ENCODE results near the gene ERCC6.

The ERCC6 gene

GRCh38 chr10:49549640-49550346, 10.9 kb upstream of the ERCC6 start:
- in situ Hi-C loops (cut with MboI; ENCODE audit: low sequenced_read_pairs) = no loop called here

GRCh38 chr10:49543604-49544003, 4.7 kb upstream of the ERCC6 start:
- in situ Hi-C loops (cut with MboI; ENCODE audit: low sequenced_read_pairs) = no loop called here

GRCh38 chr10:49542353-49542752, 3.4 kb upstream of the ERCC6 start:
- in situ Hi-C loops (cut with MboI; ENCODE audit: low sequenced_read_pairs) = no loop called here

DNA sequence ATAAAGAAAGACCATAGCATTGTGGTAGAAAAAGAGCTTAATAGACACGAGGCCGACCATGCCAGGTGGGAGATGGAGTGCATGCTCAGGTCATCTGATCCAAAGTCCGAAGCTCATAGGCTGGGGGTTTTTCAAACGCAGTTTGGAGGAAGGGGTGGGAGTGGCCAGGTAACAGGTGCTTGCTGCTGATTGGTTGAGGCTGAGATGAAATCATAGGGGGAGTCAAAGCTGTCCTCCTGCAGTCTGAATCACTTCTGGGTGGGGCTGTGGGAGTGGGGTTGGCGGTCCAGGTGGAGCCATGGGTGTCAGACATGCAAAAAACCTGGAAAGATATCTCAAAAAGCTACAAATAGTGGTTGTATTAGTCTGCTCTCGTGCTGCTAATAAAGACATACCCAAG, 2.8 kb upstream of the ERCC6 start:
- in situ Hi-C loops (cut with MboI; ENCODE audit: low sequenced_read_pairs) = no loop called here

DNA sequence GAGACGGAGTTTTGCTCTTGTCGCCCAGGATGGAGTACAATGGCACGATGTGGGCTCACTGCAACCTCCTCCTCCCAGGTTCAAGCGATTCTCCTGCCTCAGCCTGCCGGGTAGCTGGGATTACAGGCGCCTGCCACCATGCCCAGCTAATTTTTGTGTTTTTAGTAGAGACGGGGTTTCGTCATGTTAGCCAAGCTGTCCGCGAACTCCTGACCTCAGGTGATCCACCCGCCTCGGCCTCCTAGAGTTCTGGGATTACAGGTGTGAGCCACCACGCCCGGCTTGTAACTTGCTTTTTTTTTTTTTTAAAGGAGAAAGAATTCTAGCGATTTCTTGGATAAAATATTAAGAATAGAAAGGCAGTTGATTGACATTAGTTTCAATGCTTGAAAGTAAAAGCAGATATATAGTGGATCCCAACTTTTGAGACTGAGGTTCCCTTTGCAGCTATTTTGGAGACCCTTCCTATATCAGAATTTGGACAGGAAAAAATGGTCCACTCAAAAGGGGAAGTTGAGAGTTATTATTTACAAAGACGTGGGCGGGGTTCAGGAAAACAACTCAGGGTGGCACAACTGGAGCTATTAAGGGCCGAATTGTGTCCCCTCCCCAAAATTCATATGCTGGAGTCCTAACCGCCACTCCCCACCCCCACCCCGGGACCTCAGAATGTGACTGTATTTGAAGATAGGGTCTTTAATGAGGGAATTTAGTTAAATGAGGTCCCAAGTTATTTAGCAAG, 1.3 kb upstream of the ERCC6 start:
- in situ Hi-C loops (cut with MboI; ENCODE audit: low sequenced_read_pairs) = no loop called here

- in situ Hi-C loops (cut with MboI; ENCODE audit: low sequenced_read_pairs) = no loop called here
Measured at GRCh38 chr10:49539320-49539885, 482 bp upstream of the ERCC6 start.

DNA sequence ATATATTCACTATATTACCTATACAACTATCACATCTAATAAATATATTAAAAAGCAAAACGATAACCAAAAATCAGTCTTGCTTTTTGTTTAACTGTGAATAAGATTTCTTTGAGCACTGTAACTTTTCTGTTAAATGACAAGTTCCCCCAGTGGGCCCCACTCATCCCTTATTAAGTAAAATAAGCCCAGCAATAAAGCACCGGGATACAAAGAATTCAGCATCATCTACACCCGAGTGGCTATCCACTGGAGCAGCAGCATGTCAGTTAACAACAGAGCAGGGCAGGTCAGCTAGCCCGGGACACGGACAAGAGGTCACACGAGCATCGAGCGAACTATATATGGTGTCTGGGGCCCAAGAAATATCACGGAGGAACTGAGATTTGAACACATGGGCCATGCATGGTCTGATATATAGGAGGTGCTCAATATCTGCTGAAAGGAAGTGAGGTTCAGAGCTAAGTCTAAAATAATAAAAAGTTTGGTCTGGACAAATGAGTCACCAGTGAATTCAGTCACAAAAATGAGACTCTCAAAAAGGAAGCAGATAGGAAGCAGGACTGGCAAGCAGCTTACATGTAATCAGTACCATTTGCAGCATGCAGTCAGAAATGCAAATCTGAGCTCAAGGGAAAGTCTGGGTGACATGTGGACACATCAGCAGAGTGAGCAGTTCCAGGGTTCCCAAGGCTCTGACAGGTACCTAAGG, 4.1 kb downstream of the ERCC6 start:
- in situ Hi-C loops (cut with MboI; ENCODE audit: low sequenced_read_pairs) = no loop called here

DNA sequence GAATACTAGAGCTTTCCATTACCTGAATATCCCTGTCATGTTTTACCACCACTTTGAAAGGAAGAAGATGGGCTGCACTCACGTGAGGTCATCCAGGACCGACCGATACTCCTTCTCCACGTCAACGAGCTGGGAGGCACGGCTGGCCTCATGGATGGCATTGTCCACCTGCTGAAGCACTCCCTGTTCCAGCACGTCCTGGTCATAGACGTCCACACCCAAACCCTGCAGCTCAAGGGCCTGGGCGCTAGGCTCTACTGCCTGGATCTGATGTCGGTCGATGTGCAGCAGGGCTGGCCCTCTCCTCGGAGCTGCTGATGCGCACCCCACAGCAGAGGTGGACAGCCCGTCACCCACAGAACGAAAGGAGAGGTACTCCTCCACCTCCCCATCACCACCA, 6.5 kb downstream of the ERCC6 start:
- in situ Hi-C loops (cut with MboI; ENCODE audit: low sequenced_read_pairs) = no loop called here

GRCh38 chr10:49528977-49529506, 9.9 kb downstream of the ERCC6 start:
- in situ Hi-C loops (cut with MboI; ENCODE audit: low sequenced_read_pairs) = no loop called here

- in situ Hi-C loops (cut with MboI; ENCODE audit: low sequenced_read_pairs) = no loop called here
Measured at GRCh38 chr10:49527850-49528249, 11.1 kb downstream of the ERCC6 start.

GRCh38 chr10:49527061-49527460, 11.9 kb downstream of the ERCC6 start:
- in situ Hi-C loops (cut with MboI; ENCODE audit: low sequenced_read_pairs) = no loop called here

DNA sequence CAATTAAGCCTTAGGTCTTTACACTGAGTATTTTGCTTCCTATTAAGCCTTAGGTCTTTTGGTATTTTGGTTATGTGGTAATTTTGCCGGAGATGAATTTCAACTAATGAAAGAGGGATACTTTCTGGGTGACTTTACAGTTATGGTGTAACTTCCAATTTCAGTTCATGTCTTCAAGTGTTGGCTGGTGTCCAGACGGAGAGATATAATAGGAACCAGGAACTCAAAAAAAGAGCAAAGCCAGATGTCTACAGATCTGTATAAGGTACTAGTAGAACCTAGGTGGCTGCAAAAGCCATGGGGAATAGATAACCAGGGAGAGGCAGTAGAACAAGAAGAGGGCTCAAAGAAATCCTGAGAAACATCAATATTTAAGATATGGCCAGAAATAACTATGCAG, 12.3 kb downstream of the ERCC6 start:
- in situ Hi-C loops (cut with MboI; ENCODE audit: low sequenced_read_pairs) = no loop called here

GRCh38 chr10:49524496-49524895, 14.4 kb downstream of the ERCC6 start:
- in situ Hi-C loops (cut with MboI; ENCODE audit: low sequenced_read_pairs) = no loop called here

- in situ Hi-C loops (cut with MboI; ENCODE audit: low sequenced_read_pairs) = no loop called here
Measured at GRCh38 chr10:49523301-49523700, 15.6 kb downstream of the ERCC6 start.

- in situ Hi-C loops (cut with MboI; ENCODE audit: low sequenced_read_pairs) = no loop called here
Measured at GRCh38 chr10:49521062-49521461, 17.9 kb downstream of the ERCC6 start.

- in situ Hi-C loops (cut with MboI; ENCODE audit: low sequenced_read_pairs) = no loop called here
Measured at GRCh38 chr10:49520122-49520775, 18.7 kb downstream of the ERCC6 start.

GRCh38 chr10:49519717-49520116, 19.2 kb downstream of the ERCC6 start:
- in situ Hi-C loops (cut with MboI; ENCODE audit: low sequenced_read_pairs) = no loop called here

- in situ Hi-C loops (cut with MboI; ENCODE audit: low sequenced_read_pairs) = no loop called here
Measured at GRCh38 chr10:49518982-49519578, 19.8 kb downstream of the ERCC6 start.

- in situ Hi-C loops (cut with MboI; ENCODE audit: low sequenced_read_pairs) = no loop called here
Measured at GRCh38 chr10:49518566-49518965, 20.4 kb downstream of the ERCC6 start.

GRCh38 chr10:49516216-49516970, 22.5 kb downstream of the ERCC6 start:
- in situ Hi-C loops (cut with MboI; ENCODE audit: low sequenced_read_pairs) = no loop called here
